ENCODE data around the gene USP34. TPM values are rescaled to one million over a fixed set of nuclear protein-coding genes. Genes with fewer than 3 reads are reported as not detected.

Gene USP34
- total RNA-seq, 2 donors from 2014 or later, result 105 to 120 TPM

- Histone ChIP-seq H3K36me3 (ENCODE audit: control insufficient read depth, insufficient read depth, low read length) (no peaks in the 10 kb centered on the region), H3K27ac (ENCODE audit: low read depth, low read length) (no peak overlapping the region), H3K9ac (ENCODE audit: extremely low read depth, low read length, poor library complexity, severe bottlenecking) (no peak overlapping the region), H3K4me3 (ENCODE audit: low read length) (no peak overlapping the region), H3K27me3 (ENCODE audit: control insufficient read depth, insufficient read depth, low read length, poor library complexity, severe bottlenecking) (no peaks in the 10 kb centered on the region), H3K9me3 (ENCODE audit: control insufficient read depth, low read length) (no peaks in the 10 kb centered on the region), H3K4me1 (ENCODE audit: control insufficient read depth, insufficient read depth, low read length) (no peaks in the 10 kb centered on the region)
- peaks cover 2% of the 10 kb centered on the region for H3K4me1 Mint-ChIP-seq
- peaks cover 6% of the 10 kb centered on the region for H3K9me3 Mint-ChIP-seq
- H3K27ac Mint-ChIP-seq, result no peak overlapping the region
- 93 to 97% methylated on average over 2 to 5 of the region's 5 CpGs for WGBS, 2 experiments (ENCODE audit: insufficient coverage in 1 of 2, insufficient read length in 1 of 2)
- H3K27me3 Mint-ChIP-seq (ENCODE audit: insufficient read depth), result no peaks in the 10 kb centered on the region
- peak; percentile 16 for DNase-seq
- no peak for TF ChIP-seq CTCF (conservative IDR thresholded peaks at IDR 0.05)
- no peak overlapping the region for H3K4me3 Mint-ChIP-seq
- peaks cover 29% of the 10 kb centered on the region for H3K36me3 Mint-ChIP-seq (ENCODE audit: low read depth)
Observed at GRCh38 chr2:61454383-61454782, 16.5 kb downstream of the USP34 start.

GRCh38 chr2:61452392-61452791 lies 18.5 kb downstream of the USP34 start:
- Histone ChIP-seq H3K4me3 (ENCODE audit: low read length) (no peak overlapping the region), H3K36me3 (ENCODE audit: control insufficient read depth, insufficient read depth, low read length) (peaks cover 11% of the 10 kb centered on the region), H3K4me1 (ENCODE audit: control insufficient read depth, insufficient read depth, low read length) (no peaks in the 10 kb centered on the region), H3K27ac (ENCODE audit: low read depth, low read length) (no peak overlapping the region), H3K9ac (ENCODE audit: extremely low read depth, low read length, poor library complexity, severe bottlenecking) (no peak overlapping the region), H3K9me3 (ENCODE audit: control insufficient read depth, low read length) (no peaks in the 10 kb centered on the region), H3K27me3 (ENCODE audit: control insufficient read depth, insufficient read depth, low read length, poor library complexity, severe bottlenecking) (no peaks in the 10 kb centered on the region)
- H3K9me3 Mint-ChIP-seq, result peaks cover 6% of the 10 kb centered on the region
- no peaks in the 10 kb centered on the region for H3K4me1 Mint-ChIP-seq
- H3K4me3 Mint-ChIP-seq, result no peak overlapping the region
- no peak overlapping the region for H3K27ac Mint-ChIP-seq
- TF ChIP-seq CTCF (conservative IDR thresholded peaks at IDR 0.05), result no peak
- peaks cover 36% of the 10 kb centered on the region for H3K36me3 Mint-ChIP-seq (ENCODE audit: low read depth)
- no peaks in the 10 kb centered on the region for H3K27me3 Mint-ChIP-seq (ENCODE audit: insufficient read depth)
- peak; percentile 17 for DNase-seq
- WGBS, 2 experiments (ENCODE audit: insufficient coverage in 1 of 2, insufficient read length in 1 of 2), result 80 to 100% methylated on average over 3 to 8 of the region's 8 CpGs

GRCh38 chr2:61451178-61451577 lies 19.7 kb downstream of the USP34 start:
- no peaks in the 10 kb centered on the region for H3K9me3 ChIP-seq (ENCODE audit: control insufficient read depth, low read length)
- peak; percentile 7 for DNase-seq
- no peak for TF ChIP-seq CTCF (conservative IDR thresholded peaks at IDR 0.05)
- Mint-ChIP-seq H3K4me1 (no peaks in the 10 kb centered on the region), H3K4me3 (no peak overlapping the region), H3K36me3 (ENCODE audit: low read depth) (peaks cover 38% of the 10 kb centered on the region), H3K27ac (no peak overlapping the region), H3K27me3 (ENCODE audit: insufficient read depth) (no peaks in the 10 kb centered on the region), H3K9me3 (peaks cover 6% of the 10 kb centered on the region)
- H3K27me3 ChIP-seq (ENCODE audit: control insufficient read depth, insufficient read depth, low read length, poor library complexity, severe bottlenecking), result no peaks in the 10 kb centered on the region
- no peaks in the 10 kb centered on the region for H3K4me1 ChIP-seq (ENCODE audit: control insufficient read depth, insufficient read depth, low read length)
- H3K36me3 ChIP-seq (ENCODE audit: control insufficient read depth, insufficient read depth, low read length), result peaks cover 11% of the 10 kb centered on the region
- 96 to 97% methylated on average over 8 of the region's 9 CpGs for WGBS, 2 experiments (ENCODE audit: insufficient coverage in 1 of 2, insufficient read length in 1 of 2)
- no peak overlapping the region for H3K27ac ChIP-seq (ENCODE audit: low read depth, low read length)
- H3K9ac ChIP-seq (ENCODE audit: extremely low read depth, low read length, poor library complexity, severe bottlenecking), result no peak overlapping the region
- H3K4me3 ChIP-seq (ENCODE audit: low read length), result no peak overlapping the region

All from endodermal cell (in vitro differentiated cells).